Endometrium (tissue), 2 donors: Measurements from ENCODE around the gene KCNQ2.

Source experiments
- FAIRE-seq: peaks from 2 replicates; lab custom pipeline; 2012; peaks lifted over from hg19 to GRCh38; lab: Jason Lieb, UNC
- donor health status: control.
- donor health status: control.

The KCNQ2 gene

GRCh38 chr20:63434599-63435378, 37.7 kb downstream of the KCNQ2 start:
- FAIRE-seq, result no peak

- FAIRE-seq, result no peak
These were observed 38.5 kb downstream of the KCNQ2 start for GRCh38 chr20:63433756-63434531.

- no peak for FAIRE-seq
These were observed 39.1 kb downstream of the KCNQ2 start for GRCh38 chr20:63433351-63433750.

GRCh38 chr20:63432577-63433325, 39.7 kb downstream of the KCNQ2 start:
- no peak for FAIRE-seq

- FAIRE-seq, result no peak
These were observed 40.5 kb downstream of the KCNQ2 start for GRCh38 chr20:63431944-63432343.

- no peak for FAIRE-seq
These were observed 41.6 kb downstream of the KCNQ2 start for GRCh38 chr20:63430891-63431290.

- no peak for FAIRE-seq
These were observed 42.5 kb downstream of the KCNQ2 start for GRCh38 chr20:63429992-63430391.

GRCh38 chr20:63428906-63429575, 43.4 kb downstream of the KCNQ2 start:
- no peak for FAIRE-seq

- FAIRE-seq, result no peak
These were observed 44.6 kb downstream of the KCNQ2 start for GRCh38 chr20:63427724-63428330.

GRCh38 chr20:63427206-63427605, 45.2 kb downstream of the KCNQ2 start:
- no peak for FAIRE-seq

- no peak for FAIRE-seq
These were observed 46.5 kb downstream of the KCNQ2 start for GRCh38 chr20:63425846-63426485.

GRCh38 chr20:63424613-63425012, 47.8 kb downstream of the KCNQ2 start:
- FAIRE-seq, result no peak

- FAIRE-seq, result no peak
These were observed 48.7 kb downstream of the KCNQ2 start for GRCh38 chr20:63423751-63424150.

GRCh38 chr20:63422653-63423052, 49.8 kb downstream of the KCNQ2 start:
- FAIRE-seq, result no peak

- FAIRE-seq, result no peak
These were observed 50.5 kb downstream of the KCNQ2 start for GRCh38 chr20:63421913-63422312.

GRCh38 chr20:63421094-63421692, 51.3 kb downstream of the KCNQ2 start:
- no peak for FAIRE-seq

GRCh38 chr20:63420359-63421093, 51.9 kb downstream of the KCNQ2 start:
- FAIRE-seq, result no peak

GRCh38 chr20:63419299-63419698, 53.2 kb downstream of the KCNQ2 start:
- FAIRE-seq, result no peak

- no peak for FAIRE-seq
These were observed 53.8 kb downstream of the KCNQ2 start for GRCh38 chr20:63418617-63419016.

- FAIRE-seq, result no peak
These were observed 54.7 kb downstream of the KCNQ2 start for GRCh38 chr20:63417738-63418120.
